HG02884 (cell line): ENCODE results near the gene MPZL1.
"Not testable (repeated sequence)": the region's sequence is repeated elsewhere in the genome, so short reads cannot be mapped to it uniquely, and the experiment has no call there.

Source experiments
- ATAC-seq: cut with Tn5 transposase; IDR thresholded peaks from one replicate; pipeline ENCODE4 v1.9.1; 2021; ENCODE audit warnings: mild to moderate bottlenecking, moderate library complexity; ENCODE audit not compliant: unreplicated experiment

Gene MPZL1

GRCh38 chr1:167717351-167717750, 4.4 kb upstream of the MPZL1 start:
- no peak for ATAC-seq

- no peak for ATAC-seq
These were observed 2.7 kb upstream of the MPZL1 start for GRCh38 chr1:167718914-167719691.

- ATAC-seq, result not testable (repeated sequence)
These were observed 1.9 kb upstream of the MPZL1 start for GRCh38 chr1:167719715-167720421.

- no peak for ATAC-seq
These were observed 691 bp upstream of the MPZL1 start for GRCh38 chr1:167720965-167721616.

- peak; percentile 29 for ATAC-seq
These were observed 529 bp downstream of the MPZL1 start for GRCh38 chr1:167722152-167722869.

GRCh38 chr1:167722870-167723251, 1.1 kb downstream of the MPZL1 start:
- ATAC-seq, result no peak

GRCh38 chr1:167723707-167724323, 2.0 kb downstream of the MPZL1 start:
- ATAC-seq, result no peak

DNA sequence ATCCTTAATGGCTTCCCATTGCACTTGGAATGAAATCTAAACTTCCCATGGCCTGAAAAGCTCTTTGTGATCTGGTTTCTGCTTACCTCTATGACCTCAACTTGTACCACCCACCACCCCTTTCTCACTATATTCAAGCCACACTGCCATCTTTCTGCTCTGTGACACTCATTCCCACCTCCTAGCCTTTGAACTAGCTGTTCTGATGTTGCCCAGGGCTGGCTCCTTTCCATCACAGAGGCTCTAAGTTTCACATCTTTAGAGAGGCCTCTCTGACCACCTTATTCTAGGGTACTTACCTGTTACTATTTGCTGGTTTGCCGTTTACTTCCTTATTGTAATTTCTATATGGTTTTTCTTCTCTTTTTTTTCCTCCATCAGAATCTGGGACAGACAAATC, 4.2 kb downstream of the MPZL1 start:
- ATAC-seq, result no peak

DNA sequence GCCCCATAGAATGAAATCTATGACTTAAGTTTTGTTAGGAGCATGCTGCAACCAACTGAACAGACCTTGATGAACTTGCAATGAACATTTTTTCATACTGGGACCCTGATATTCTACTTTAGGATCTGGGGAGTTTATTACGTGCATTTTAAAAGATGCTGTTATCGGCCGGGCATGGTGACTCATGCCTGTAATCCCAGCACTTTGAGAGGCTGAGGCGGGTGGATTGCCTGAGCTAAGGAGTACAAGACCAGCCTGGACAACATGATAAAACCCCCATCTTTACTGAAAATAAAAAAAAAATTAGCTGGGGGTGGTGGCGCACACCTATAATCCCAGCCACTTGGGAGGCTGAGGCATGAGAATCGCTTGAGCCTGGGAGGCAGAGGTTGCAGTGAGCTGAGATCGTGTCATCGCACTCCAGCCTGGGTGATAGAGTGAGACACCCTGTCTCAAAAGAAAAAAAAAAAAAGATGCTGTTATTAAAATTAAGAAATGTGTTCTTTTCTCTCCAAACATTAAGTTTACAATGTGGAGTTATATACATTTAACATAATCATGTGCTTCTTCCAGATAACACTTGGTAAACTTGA, 7.1 kb downstream of the MPZL1 start:
- ATAC-seq, result no peak

DNA sequence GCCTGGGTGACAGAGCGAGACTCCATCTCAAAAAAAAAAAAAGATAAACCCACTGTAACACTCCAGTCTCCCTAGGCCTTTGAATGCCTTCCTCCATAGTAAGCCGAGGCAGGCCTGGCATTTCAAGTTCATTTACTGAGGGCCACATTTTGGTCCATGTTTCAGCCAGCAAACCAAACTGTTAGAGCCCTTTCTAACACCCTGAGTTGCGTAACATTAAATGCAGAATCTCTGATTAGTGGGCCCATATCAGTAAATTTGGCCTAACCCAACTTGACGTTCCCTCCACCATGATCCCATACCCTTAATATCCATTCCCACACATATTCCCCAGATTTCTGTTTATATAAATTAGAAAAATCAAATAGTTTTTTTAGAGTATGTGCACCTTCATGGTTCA, 12.4 kb downstream of the MPZL1 start:
- ATAC-seq, result no peak

DNA sequence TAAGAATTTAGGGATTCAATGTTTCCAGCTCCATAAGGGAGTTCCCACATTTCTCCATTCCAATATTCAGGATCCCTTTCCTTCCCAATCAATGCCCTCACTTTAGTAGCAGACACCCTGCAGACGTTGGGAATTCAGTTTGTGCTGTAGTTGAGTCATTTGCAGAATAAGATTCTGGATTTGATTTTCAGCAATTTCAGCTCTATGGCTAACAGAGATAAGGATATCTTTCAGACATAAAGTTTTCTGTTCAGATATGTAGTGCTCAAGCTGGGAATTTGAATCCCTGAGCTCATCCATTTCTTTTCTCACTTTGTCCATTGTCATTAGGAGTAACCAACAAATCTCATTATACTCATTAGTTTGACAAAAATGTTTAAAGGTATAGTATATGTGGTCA, 13.1 kb downstream of the MPZL1 start:
- ATAC-seq, result no peak

DNA sequence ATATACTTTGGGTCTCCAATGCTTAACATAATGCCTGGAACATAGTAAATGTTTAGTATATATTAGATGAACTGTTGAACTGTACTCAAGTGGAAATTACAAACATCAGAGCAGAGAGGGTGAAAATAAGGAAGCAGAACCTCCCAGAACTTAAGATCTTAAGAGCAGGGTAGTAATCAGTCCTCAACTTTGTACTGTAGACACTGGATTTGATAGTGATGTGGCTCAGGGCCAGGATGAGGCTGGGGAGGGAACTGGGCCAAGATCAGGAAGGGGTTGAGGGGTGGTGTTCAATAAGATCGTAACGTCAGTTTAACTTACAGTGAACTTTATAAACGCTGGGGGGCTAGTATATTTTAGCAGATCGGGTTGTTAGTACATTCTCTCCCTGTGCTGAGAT, 15.4 kb downstream of the MPZL1 start:
- no peak for ATAC-seq

DNA sequence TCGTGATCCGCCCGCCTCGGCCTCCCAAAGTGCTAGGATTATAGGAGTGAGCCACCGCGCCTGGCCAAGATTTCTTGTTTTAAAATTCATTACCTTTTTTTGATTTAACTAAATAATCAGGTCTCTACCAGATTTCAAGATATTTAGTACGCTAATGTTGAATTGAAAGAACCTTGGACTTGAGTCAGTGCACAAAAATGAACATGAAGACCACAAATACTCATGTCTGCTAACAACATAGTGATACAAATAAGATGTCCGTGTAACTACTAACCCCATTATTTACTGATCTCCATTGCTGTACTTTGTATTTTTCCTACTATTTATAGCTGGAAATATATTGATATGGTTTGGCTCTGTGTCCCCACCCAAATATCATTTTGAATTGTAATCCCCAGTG, 16.4 kb downstream of the MPZL1 start:
- no peak for ATAC-seq

GRCh38 chr1:167739752-167740151, 18.0 kb downstream of the MPZL1 start:
- ATAC-seq, result no peak

GRCh38 chr1:167741103-167741502, 19.3 kb downstream of the MPZL1 start:
- ATAC-seq, result not testable (repeated sequence)

DNA sequence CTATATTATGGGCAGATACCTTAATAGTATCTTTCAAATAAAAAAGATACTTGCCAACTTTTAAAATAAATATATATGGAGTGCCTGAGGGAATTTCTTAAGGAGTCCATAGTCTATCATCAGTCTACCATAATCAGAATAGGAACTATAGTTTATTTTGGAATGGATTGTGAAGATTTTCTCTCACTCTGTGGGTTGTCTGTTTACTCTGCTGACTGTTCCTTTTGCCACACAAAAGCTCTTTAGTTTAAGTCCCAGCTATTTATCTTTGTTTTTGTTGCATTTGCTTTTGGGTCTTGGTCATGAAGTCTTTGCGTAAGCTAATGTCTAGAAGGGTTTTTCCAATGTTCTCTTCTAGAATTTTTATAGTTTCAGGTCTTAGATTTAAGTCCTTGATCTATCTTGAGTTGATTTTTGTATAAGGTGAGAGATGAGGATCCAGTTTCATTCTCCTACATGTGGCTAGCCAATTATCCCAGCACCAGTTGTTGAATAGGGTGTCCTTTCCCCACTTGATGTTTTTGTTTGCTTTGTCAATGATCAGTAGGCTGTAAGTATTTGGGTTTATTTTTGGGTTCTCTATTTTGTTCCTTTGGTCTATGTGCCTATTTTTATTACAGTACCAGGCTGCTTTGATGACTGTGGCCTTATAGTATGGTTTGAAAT, 20.7 kb downstream of the MPZL1 start:
- ATAC-seq, result not testable (repeated sequence)

DNA sequence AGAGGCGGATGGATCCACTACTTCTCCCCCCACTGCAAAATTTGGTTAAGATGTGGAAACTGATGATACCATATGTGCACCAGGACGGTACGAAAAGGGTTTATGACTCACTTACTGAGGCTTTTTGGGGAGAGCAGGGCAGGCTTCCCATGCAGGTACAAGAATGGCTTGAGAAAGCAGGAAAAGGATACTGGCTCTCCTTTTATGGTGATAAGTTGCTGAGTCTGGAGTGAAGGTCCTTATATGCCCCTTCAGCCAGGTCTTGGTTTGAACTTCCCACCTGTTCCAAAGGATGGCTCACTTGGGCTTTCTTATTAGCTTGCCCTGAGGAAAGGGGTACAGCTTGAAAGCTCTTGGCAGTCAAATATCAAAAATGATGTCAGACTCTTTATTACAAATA, 23.1 kb downstream of the MPZL1 start:
- ATAC-seq, result no peak

DNA sequence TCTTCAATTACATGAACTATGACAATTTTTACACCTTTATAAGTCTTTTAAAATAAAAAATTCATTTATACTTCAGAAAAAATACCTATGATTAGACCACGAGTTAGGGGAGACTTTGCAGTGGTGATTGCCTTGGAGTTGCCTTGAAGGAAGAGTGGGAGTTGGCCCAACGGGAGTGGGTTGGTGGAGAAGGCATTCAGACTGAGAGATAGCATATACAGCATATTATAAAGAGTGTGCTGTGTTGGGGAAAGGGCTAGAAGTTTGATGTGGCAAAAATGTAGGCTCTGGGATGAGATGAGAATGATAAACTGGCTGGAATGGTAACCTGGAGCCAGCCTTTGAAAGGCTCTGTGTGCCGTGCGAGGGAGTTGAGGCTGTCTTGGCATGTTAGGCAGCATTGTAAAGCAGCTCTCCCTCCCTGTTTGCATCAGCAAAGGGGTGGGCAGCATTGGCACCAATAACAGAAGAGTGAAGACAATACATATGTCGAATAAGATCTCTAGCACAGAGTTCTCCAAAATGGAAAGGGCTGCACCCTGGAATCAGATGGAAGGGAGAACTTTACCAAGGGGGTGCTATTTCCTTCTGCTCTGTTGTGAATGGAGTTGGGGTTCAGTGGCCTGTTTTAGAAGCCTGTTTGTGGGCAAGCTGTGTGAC, 24.4 kb downstream of the MPZL1 start:
- ATAC-seq, result no peak

DNA sequence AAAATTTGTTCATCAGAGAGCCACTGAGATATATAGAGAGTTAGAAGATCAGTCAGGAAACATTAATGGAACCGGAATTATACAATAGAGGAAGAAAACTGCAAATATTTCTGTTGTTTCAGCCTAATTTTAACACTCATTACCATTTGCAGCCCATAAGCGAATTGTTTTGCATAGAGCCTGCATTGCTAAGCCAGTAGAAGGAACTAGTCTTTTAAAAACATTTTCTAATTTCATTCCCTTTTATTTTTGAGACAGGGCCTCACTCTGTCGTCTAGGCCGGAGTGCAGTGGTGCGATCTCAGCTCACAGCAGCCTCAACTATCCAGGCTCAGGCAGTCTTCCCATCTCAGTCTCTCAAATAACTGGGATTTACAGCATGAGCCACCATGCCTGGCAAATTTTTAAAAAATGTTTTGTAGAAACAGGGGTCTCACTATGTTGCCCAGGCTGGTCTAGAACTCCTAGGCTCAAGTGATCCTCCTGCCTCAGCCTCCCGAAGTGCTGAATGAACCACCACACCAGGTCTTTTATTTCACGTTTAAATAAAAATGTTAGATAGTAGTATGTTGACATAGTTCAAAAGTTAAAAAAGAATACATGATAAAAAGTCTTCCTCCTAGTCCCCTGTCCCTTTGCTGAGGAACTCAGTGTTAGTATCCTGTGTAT, 25.3 kb downstream of the MPZL1 start:
- no peak for ATAC-seq
